Endothelial cell of umbilical vein (primary cell): ENCODE data around the gene TEX11. TPM values are rescaled to one million over a fixed set of nuclear protein-coding genes. Genes with fewer than 3 reads are reported as not detected.
"Not testable (repeated sequence)": the region's sequence is repeated elsewhere in the genome, so short reads cannot be mapped to it uniquely, and the experiment has no call there.

Experiments used
- BruUV-seq: library from RNA; stranded (reverse); fragments of 400-500 nt; replicated peaks from 2 replicates; lab custom pipeline; 2021; lab: Mats Ljungman, UMichigan
- CTCF ChIA-PET: fragments of 300-600, 350-600 bp; sonication (Branson Sonifier 250); formaldehyde crosslinking; loops from one replicate; lab custom pipeline; 2021; ENCODE audit warnings: antibody characterized with exemption, inconsistent platforms; lab: Charles Lee
- POLR2A ChIA-PET: fragments of 300-600, 350-600 bp; sonication (Branson Sonifier 250); formaldehyde crosslinking; loops from one replicate; lab custom pipeline; 2021; ENCODE audit warnings: antibody characterized with exemption, inconsistent platforms; lab: Charles Lee
- DNase-seq: peaks from one replicate; pipeline ENCODE4 v3.0.0-alpha.2; 2011; ENCODE audit warnings: low read depth, low spot score
- FAIRE-seq: peaks from 2 replicates; lab custom pipeline; 2011; peaks lifted over from hg19 to GRCh38; lab: Jason Lieb, UNC
- H2AFZ ChIP-seq: 2 replicates; pipeline ENCODE4 v1.6.0; 2012; ENCODE audit warnings: low read depth, low read length, control low read depth, inconsistent platforms
- H3K27ac ChIP-seq: 2 replicates; pipeline ENCODE4 v1.5.1; 2011; ENCODE audit warnings: low read depth, mild to moderate bottlenecking, control low read depth, low read length, moderate library complexity; ENCODE audit not compliant: insufficient read depth
- H3K27me3 ChIP-seq, 2 experiments: 2 replicates each; pipeline versions ENCODE4 v1.6.0 to v1.6.1; 2011; ENCODE audit warnings: low read length in 2 of 2, mixed read lengths in 1 of 2; ENCODE audit not compliant: control insufficient read depth in 2 of 2, insufficient read depth in 2 of 2
- H3K36me3 ChIP-seq, 2 experiments: 2 replicates in 1 of 2; 3 replicates in 1 of 2; pipeline ENCODE4 v1.5.1; 2011; ENCODE audit warnings: low read length in 2 of 2, mild to moderate bottlenecking in 1 of 2, moderate library complexity in 1 of 2; ENCODE audit not compliant: control insufficient read depth in 2 of 2, insufficient read depth in 2 of 2; ENCODE audit errors: extremely low read depth in 1 of 2
- H3K4me1 ChIP-seq: 3 replicates; pipeline ENCODE4 v1.5.1; 2011; ENCODE audit warnings: mild to moderate bottlenecking, low read length; ENCODE audit not compliant: control insufficient read depth, insufficient read depth; ENCODE audit errors: extremely low read depth
- H3K4me2 ChIP-seq: 2 replicates; pipeline ENCODE4 v1.6.1; 2011; ENCODE audit warnings: low read length, control low read depth, mixed read lengths; ENCODE audit not compliant: insufficient read depth
- H3K4me3 ChIP-seq, 3 experiments: fragments of 200-600 bp in 1 of 3; sonication (generic), shearing (Covaris generic) in 1 of 3; replicated peaks in 1 of 3; 2 replicates each; pipeline ENCODE4 v1.5.1; 2011 to 2016; ENCODE audit warnings: control low read depth in 3 of 3, low read length in 3 of 3, mild to moderate bottlenecking in 2 of 3, inconsistent platforms in 1 of 3, low read depth in 1 of 3, moderate library complexity in 1 of 3; ENCODE audit not compliant: insufficient read depth in 1 of 3
- H3K79me2 ChIP-seq: 2 replicates; pipeline ENCODE4 v1.6.0; 2012; ENCODE audit warnings: low read length, inconsistent platforms; ENCODE audit not compliant: control insufficient read depth, insufficient read depth
- H3K9ac ChIP-seq: replicated peaks from 2 replicates; pipeline ENCODE3; 2011; ENCODE audit warnings: low read length, control low read depth; ENCODE audit not compliant: insufficient read depth; ENCODE audit errors: extremely low read depth
- H3K9me1 ChIP-seq: replicated peaks from 3 replicates; pipeline ENCODE4 v1.6.0; 2011; ENCODE audit warnings: mild to moderate bottlenecking, low read length; ENCODE audit not compliant: control insufficient read depth, insufficient read depth; ENCODE audit errors: extremely low read depth
- H3K9me3 ChIP-seq: replicated peaks from 2 replicates; pipeline ENCODE4 v1.5.1; 2012; ENCODE audit warnings: low read length, inconsistent platforms; ENCODE audit not compliant: control insufficient read depth, insufficient read depth
- H4K20me1 ChIP-seq: replicated peaks from 2 replicates; pipeline ENCODE3; 2011; ENCODE audit warnings: mild to moderate bottlenecking, low read length; ENCODE audit not compliant: control insufficient read depth, insufficient read depth; ENCODE audit errors: extremely low read depth
- CTCF ChIP-seq, 2 donors: IDR thresholded peaks; 1 replicate in 1 of 2; 2 replicates in 1 of 2; pipeline ENCODE4 v1.5.1; 2011; ENCODE audit warnings: low read length in 2 of 2, mild to moderate bottlenecking in 2 of 2, moderate library complexity in 2 of 2, control low read depth in 1 of 2, inconsistent platforms in 1 of 2, low read depth in 1 of 2; ENCODE audit not compliant: insufficient read depth in 1 of 2; ENCODE audit errors: extremely low read depth in 1 of 2
- EZH2 ChIP-seq: IDR thresholded peaks from 2 replicates; pipeline ENCODE4 v1.6.1; 2012; ENCODE audit warnings: borderline replicate concordance, low read depth, mild to moderate bottlenecking, moderate library complexity, low read length, inconsistent platforms; ENCODE audit not compliant: severe bottlenecking
- MAX ChIP-seq: IDR thresholded peaks from 2 replicates; pipeline ENCODE4 v1.6.1; 2011; ENCODE audit not compliant: insufficient read depth, insufficient read length
- MYC ChIP-seq: IDR thresholded peaks from one replicate; pipeline ENCODE4 v1.6.1; 2011; ENCODE audit warnings: mild to moderate bottlenecking, low read depth, low read length
- POLR2A ChIP-seq: IDR thresholded peaks from 2 replicates; pipeline ENCODE4 v1.6.1; 2012; ENCODE audit warnings: low read depth, mild to moderate bottlenecking, control low read depth, low read length
- POLR2AphosphoS5 ChIP-seq: IDR thresholded peaks from 2 replicates; pipeline ENCODE4 v1.6.1; 2012; ENCODE audit warnings: low read depth, mild to moderate bottlenecking, control low read depth, low read length, moderate library complexity; ENCODE audit not compliant: insufficient read depth
- dilution Hi-C: fragments of 300-500 bp; cut with MboI; formaldehyde crosslinking; loops from one replicate; pipeline ENCODE4 v1.15.0; 2019; ENCODE audit warnings: low sequenced_read_pairs; ENCODE audit not compliant: extremely low pct_ligation_motif_present
- intact Hi-C: fragments of 100-400 bp; cut with micrococcal nuclease; formaldehyde crosslinking; loops from one replicate; pipeline ENCODE4 v1.10.0; 2022
- polyA plus RNA-seq, 4 experiments: library from polyadenylated mRNA; depleted of rRNA in 3 of 4; stranded (reverse) in 3 of 4; unstranded in 1 of 4; fragments of >200 nt; gene quantifications; 2 replicates each; pipeline versions ENCODE4 v1.2.1 to v1.2.3, GENCODE V29; 2011 to 2012; ENCODE audit warnings: missing spikeins in 1 of 4
- total RNA-seq: library from RNA; stranded (reverse); gene quantifications from 2 replicates; pipeline ENCODE4 v1.2.3, GENCODE V29; 2021

The TEX11 gene
- total and polyA plus RNA-seq, 2 donors (not counting 3 experiments of a cell fraction or from before 2014, with no cell fraction given), result not detected

GRCh38 chrX:70907900-70908299 is 611 bp downstream of the TEX11 start:
- Histone ChIP-seq H4K20me1 (no peaks in the 10 kb centered on the region), H3K4me1 (no peaks in the 10 kb centered on the region), H3K27ac (no peak overlapping the region), H3K36me3 (no peaks in the 10 kb centered on the region), H3K4me2 (no peak overlapping the region), H3K27me3 (no peaks in the 10 kb centered on the region), H3K79me2 (no peaks in the 10 kb centered on the region), H3K9ac (no peak overlapping the region), H3K9me3 (no peaks in the 10 kb centered on the region), H2AFZ (no peak overlapping the region), H3K4me3 (no peak overlapping the region), H3K9me1 (no peaks in the 10 kb centered on the region)
- TF ChIP-seq MAX (no peak), CTCF (IDR thresholded peaks at IDR 0.05; ENCODE audit: extremely low read depth in 1 of 2, insufficient read depth in 1 of 2, low read depth in 1 of 2, low read length in 2 of 2) (no peak), EZH2 (no peak)
- dilution Hi-C loops (no loop called here), intact Hi-C loops (no loop called here)
- DNase-seq (no peak), FAIRE-seq (no peak)
- BruUV-seq, result no TSS peak
- ChIA-PET CTCF (no interaction called here), POLR2A (no interaction called here)

- Histone ChIP-seq H3K79me2 (no peaks in the 10 kb centered on the region), H3K27ac (no peak overlapping the region), H3K9me3 (no peaks in the 10 kb centered on the region), H4K20me1 (no peaks in the 10 kb centered on the region), H3K36me3 (no peaks in the 10 kb centered on the region), H3K4me3 (no peak overlapping the region), H2AFZ (no peak overlapping the region), H3K4me1 (no peaks in the 10 kb centered on the region), H3K9ac (no peak overlapping the region), H3K27me3 (no peaks in the 10 kb centered on the region), H3K9me1 (no peaks in the 10 kb centered on the region), H3K4me2 (no peak overlapping the region)
- DNase-seq (no peak), FAIRE-seq (no peak)
- TF ChIP-seq CTCF (IDR thresholded peaks at IDR 0.05; ENCODE audit: extremely low read depth in 1 of 2, insufficient read depth in 1 of 2, low read depth in 1 of 2, low read length in 2 of 2) (no peak), MYC (no peak), EZH2 (no peak), POLR2AphosphoS5 (no peak), POLR2A (no peak)
- CTCF ChIA-PET, result no interaction called here
- intact Hi-C loops (no loop called here), dilution Hi-C loops (no loop called here)
- BruUV-seq, result no TSS peak
- POLR2A ChIA-PET, result no interaction called here
Measured at GRCh38 chrX:70901465-70901864, 7.0 kb downstream of the TEX11 start.

GRCh38 chrX:70890441-70890840 is 18.1 kb downstream of the TEX11 start:
- H3K27me3 ChIP-seq, BruUV-seq, H3K79me2 ChIP-seq, H3K9me1 ChIP-seq, H3K9me3 ChIP-seq, H3K4me3 ChIP-seq, H3K27ac ChIP-seq, H3K9ac ChIP-seq, CTCF ChIA-PET, intact Hi-C loops, POLR2A ChIA-PET, H3K4me1 ChIP-seq, H4K20me1 ChIP-seq, H2AFZ ChIP-seq, H3K4me2 ChIP-seq, FAIRE-seq, DNase-seq, dilution Hi-C loops, H3K36me3 ChIP-seq: not testable (repeated sequence)
